SK-N-SH treated with all-trans-retinoic acid at 6 μM for 48 hours (cell line): ENCODE measurements around the gene STAT6.
"Not testable (repeated sequence)": the region's sequence is repeated elsewhere in the genome, so short reads cannot be mapped to it uniquely, and the experiment has no call there.

Experiments
- ATAC-seq: fragments of 200-7000 bp; cut with Tn5 transposase; 3 replicates; pipeline ENCODE4 v1.9.1; 2020; ENCODE audit warnings: mild to moderate bottlenecking, moderate library complexity
- ARNTL ChIP-seq: fragments of 450-650 bp; formaldehyde crosslinking; IDR thresholded peaks from 2 replicates; pipeline ENCODE4 v1.5.0; 2020; ENCODE audit warnings: low read depth, mild to moderate bottlenecking, moderate library complexity, borderline replicate concordance
- BACH2 ChIP-seq: fragments of 250-450 bp; sonication (Bioruptor Pico); IDR thresholded peaks from 2 replicates; pipeline ENCODE4 v1.9.0; 2021; ENCODE audit warnings: mild to moderate bottlenecking, borderline replicate concordance
- CREB5 ChIP-seq: fragments of 250-450 bp; sonication (Bioruptor Pico); IDR thresholded peaks from 2 replicates; pipeline ENCODE4 v1.5.1; 2020; ENCODE audit warnings: low read depth, mild to moderate bottlenecking, moderate library complexity
- CSDC2 ChIP-seq: fragments of 250-450 bp; sonication (Bioruptor Pico); IDR thresholded peaks from 2 replicates; pipeline ENCODE4 v1.5.0; 2020; ENCODE audit warnings: mild to moderate bottlenecking, moderate library complexity
- CSRNP3 ChIP-seq: fragments of 250-450 bp; sonication (Bioruptor Pico); IDR thresholded peaks from 2 replicates; pipeline ENCODE4 v1.5.1; 2021; ENCODE audit warnings: mild to moderate bottlenecking, moderate library complexity
- ESRRG ChIP-seq: fragments of 250-450 bp; sonication (Bioruptor Pico); IDR thresholded peaks from 2 replicates; pipeline ENCODE4 v1.6.1; 2021; ENCODE audit warnings: mild to moderate bottlenecking
- GLIS3 ChIP-seq: fragments of 250-450 bp; sonication (Bioruptor Pico); IDR thresholded peaks from 2 replicates; pipeline ENCODE4 v1.5.0; 2020; ENCODE audit warnings: mild to moderate bottlenecking, moderate library complexity
- OSR1 ChIP-seq: fragments of 250-450 bp; sonication (Bioruptor Pico); IDR thresholded peaks from 2 replicates; pipeline ENCODE4 v1.8.0; 2022; ENCODE audit warnings: moderate library complexity, mild to moderate bottlenecking, inconsistent platforms
- PATZ1 ChIP-seq: fragments of 250-450 bp; sonication (Bioruptor Pico); IDR thresholded peaks from 2 replicates; pipeline ENCODE4 v1.8.0; 2020; ENCODE audit warnings: mild to moderate bottlenecking, moderate library complexity, borderline replicate concordance
- POU6F1 ChIP-seq: fragments of 250-450 bp; sonication (Bioruptor Pico); IDR thresholded peaks from 2 replicates; pipeline ENCODE4 v1.8.0; 2021; ENCODE audit warnings: low read depth, mild to moderate bottlenecking, moderate library complexity, borderline replicate concordance
- PPARA ChIP-seq: fragments of 250-450 bp; sonication (Bioruptor Pico); IDR thresholded peaks from 2 replicates; pipeline ENCODE4 v1.5.0; 2020; ENCODE audit warnings: mild to moderate bottlenecking, borderline replicate concordance
- RARB ChIP-seq: fragments of 250-450 bp; sonication (Bioruptor Pico); IDR thresholded peaks from 2 replicates; pipeline ENCODE4 v1.8.0; 2021; ENCODE audit warnings: mild to moderate bottlenecking, moderate library complexity
- SNAI2 ChIP-seq: fragments of 250-450 bp; sonication (Bioruptor Pico); IDR thresholded peaks from 2 replicates; pipeline ENCODE4 v1.5.0; 2020; ENCODE audit warnings: mild to moderate bottlenecking, moderate library complexity
- TCF4 ChIP-seq: fragments of 250-450 bp; sonication (Bioruptor Pico); IDR thresholded peaks from 2 replicates; pipeline ENCODE4 v1.8.0; 2021; ENCODE audit warnings: mild to moderate bottlenecking, moderate library complexity, borderline replicate concordance
- TOX ChIP-seq: fragments of 250-450 bp; sonication (Bioruptor Pico); IDR thresholded peaks from 2 replicates; pipeline ENCODE4 v1.8.0; 2021; ENCODE audit warnings: mild to moderate bottlenecking, moderate library complexity, borderline replicate concordance
- TSHZ2 ChIP-seq: fragments of 250-450 bp; sonication (Bioruptor Pico); IDR thresholded peaks from 2 replicates; pipeline ENCODE4 v1.5.0; 2020; ENCODE audit warnings: mild to moderate bottlenecking, moderate library complexity
- ZC3H10 ChIP-seq: fragments of 250-450 bp; sonication (Bioruptor Pico); IDR thresholded peaks from 2 replicates; pipeline ENCODE4 v1.5.1; 2021; ENCODE audit warnings: mild to moderate bottlenecking, moderate library complexity
- ZFP30 ChIP-seq: fragments of 450-650 bp; formaldehyde crosslinking; IDR thresholded peaks from 2 replicates; pipeline ENCODE4 v1.5.0; 2022; ENCODE audit warnings: mild to moderate bottlenecking, moderate library complexity
- ZNF565 ChIP-seq: fragments of 450-650 bp; formaldehyde crosslinking; conservative IDR thresholded peaks from 2 replicates; pipeline ENCODE4 v1.5.0; 2020; ENCODE audit warnings: low read depth, mild to moderate bottlenecking, moderate library complexity
- ZNF70 ChIP-seq: fragments of 450-650 bp; formaldehyde crosslinking; IDR thresholded peaks from 2 replicates; pipeline ENCODE4 v1.5.0; 2020; ENCODE audit warnings: mild to moderate bottlenecking, moderate library complexity
- ZNF8 ChIP-seq: fragments of 450-650 bp; formaldehyde crosslinking; IDR thresholded peaks from 2 replicates; pipeline ENCODE4 v1.5.0; 2020; ENCODE audit warnings: mild to moderate bottlenecking, moderate library complexity

Gene STAT6

GRCh38 chr12:57079821-57080220 lies 31.3 kb downstream of the STAT6 start:
- no peak for ATAC-seq

GRCh38 chr12:57078519-57079404 lies 32.4 kb downstream of the STAT6 start, which contains the start of gene NEMP1:
TSS of gene NEMP1 (minus strand) at chr12:57078791. CDS start at chr12:57078745, 46 bp downstream.
- TF ChIP-seq RARB (CRISPR knock-in tag) (no peak), ZNF8 (CRISPR knock-in tag) (no peak), ZFP30 (CRISPR knock-in tag) (no peak), ZNF565 (no peak), CSDC2 (CRISPR knock-in tag) (no peak), SNAI2 (CRISPR knock-in tag) (no peak), POU6F1 (CRISPR knock-in tag) (no peak), ZNF70 (CRISPR knock-in tag) (no peak), PATZ1 (no peak), OSR1 (CRISPR knock-in tag) (no peak), BACH2 (no peak), TOX (CRISPR knock-in tag) (no peak), CREB5 (CRISPR knock-in tag) (no peak), TCF4 (no peak), GLIS3 (CRISPR knock-in tag) (no peak), ZC3H10 (no peak), TSHZ2 (CRISPR knock-in tag) (no peak), ARNTL (CRISPR knock-in tag) (no peak), PPARA (CRISPR knock-in tag) (no peak)
- ATAC-seq = peak; percentile 99

More at GRCh38 chr12:57079821-57080220, 31.3 kb downstream of the STAT6 start:
- TF ChIP-seq TSHZ2 (CRISPR knock-in tag) = no peak
- TF ChIP-seq ESRRG (CRISPR knock-in tag) = no peak
- no peak for TF ChIP-seq CSRNP3 (CRISPR knock-in tag)
- TF ChIP-seq ZNF565 = no peak
- no peak for TF ChIP-seq ZNF8 (CRISPR knock-in tag)
- TF ChIP-seq RARB (CRISPR knock-in tag) = no peak
- TF ChIP-seq PPARA (CRISPR knock-in tag) = no peak
- TF ChIP-seq, all 23 proteins: peak for 0

GRCh38 chr12:57073566-57074450 lies 37.4 kb downstream of the STAT6 start:
- not testable (repeated sequence) for ATAC-seq
